ENCODE data around the gene GINS3. TPM values are rescaled to one million over a fixed set of nuclear protein-coding genes. Genes with fewer than 3 reads are reported as not detected.

The GINS3 gene
- total RNA-seq, 2 experiments from 2014 or later = 49.1 to 50.5 TPM

GRCh38 chr16:58428621-58429542 is 36.6 kb downstream of the GINS3 start:
- H3K79me2 ChIP-seq (ENCODE audit: insufficient read depth, low read depth, low read length) = peaks cover 45% of the 10 kb centered on the region; the same call in 1 of the 2 replicates
- no peaks in the 10 kb centered on the region for H4K20me1 ChIP-seq (ENCODE audit: insufficient read depth, low read length)
- H3K36me3 ChIP-seq (ENCODE audit: insufficient read depth, low read length) = peaks cover 41% of the 10 kb centered on the region
- no peaks in the 10 kb centered on the region for H3K9me2 ChIP-seq (ENCODE audit: insufficient read depth, low read length)
- no peak overlapping the region for H3K4me3 ChIP-seq (ENCODE audit: low read depth, low read length, poor library complexity, severe bottlenecking)
- POLR2A ChIA-PET = interaction anchor here (0.5 to 1.2 kb wide), 4 partner anchors 8 to 101 kb away, joined by 3 to 5 read pairs (median 3); no protein-coding TSS in a partner anchor
- H3K27ac ChIP-seq (ENCODE audit: low read depth, low read length, poor library complexity, severe bottlenecking) = no peak overlapping the region
- H3K9me3 ChIP-seq (ENCODE audit: low read length) = no peaks in the 10 kb centered on the region
- DNase-seq (ENCODE audit: low spot score) = no peak
- intact Hi-C loops (cut with micrococcal nuclease; ENCODE audit: unreplicated experiment) = no loop called here
- CTCF ChIA-PET (ENCODE audit: unreplicated experiment) = no interaction called here
- no peak for TF ChIP-seq EZH2phosphoT487 (IDR thresholded peaks at IDR 0.05; ENCODE audit: borderline replicate concordance, low read depth, low read length)
- TF ChIP-seq, protein P1, sequence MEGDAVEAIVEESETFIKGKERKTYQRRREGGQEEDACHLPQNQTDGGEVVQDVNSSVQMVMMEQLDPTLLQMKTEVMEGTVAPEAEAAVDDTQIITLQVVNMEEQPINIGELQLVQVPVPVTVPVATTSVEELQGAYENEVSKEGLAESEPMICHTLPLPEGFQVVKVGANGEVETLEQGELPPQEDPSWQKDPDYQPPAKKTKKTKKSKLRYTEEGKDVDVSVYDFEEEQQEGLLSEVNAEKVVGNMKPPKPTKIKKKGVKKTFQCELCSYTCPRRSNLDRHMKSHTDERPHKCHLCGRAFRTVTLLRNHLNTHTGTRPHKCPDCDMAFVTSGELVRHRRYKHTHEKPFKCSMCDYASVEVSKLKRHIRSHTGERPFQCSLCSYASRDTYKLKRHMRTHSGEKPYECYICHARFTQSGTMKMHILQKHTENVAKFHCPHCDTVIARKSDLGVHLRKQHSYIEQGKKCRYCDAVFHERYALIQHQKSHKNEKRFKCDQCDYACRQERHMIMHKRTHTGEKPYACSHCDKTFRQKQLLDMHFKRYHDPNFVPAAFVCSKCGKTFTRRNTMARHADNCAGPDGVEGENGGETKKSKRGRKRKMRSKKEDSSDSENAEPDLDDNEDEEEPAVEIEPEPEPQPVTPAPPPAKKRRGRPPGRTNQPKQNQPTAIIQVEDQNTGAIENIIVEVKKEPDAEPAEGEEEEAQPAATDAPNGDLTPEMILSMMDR (conservative IDR thresholded peaks at IDR 0.05; ENCODE audit: low read length) = no peak
- peaks cover 53% of the 10 kb centered on the region for H3K4me1 ChIP-seq (ENCODE audit: insufficient read depth, low read length, poor library complexity, severe bottlenecking)
- H3K4me2 ChIP-seq (ENCODE audit: low read length) = no peak overlapping the region
- no peak overlapping the region for H2AFZ ChIP-seq (ENCODE audit: low read length)
- no TSS peak for BruUV-seq (replicated peaks)

GRCh38 chr16:58430718-58431117 is 38.4 kb downstream of the GINS3 start:
- no peak overlapping the region for H2AFZ ChIP-seq (ENCODE audit: low read length)
- ChIA-PET CTCF (ENCODE audit: unreplicated experiment) (no interaction called here), POLR2A (interaction anchor here (0.6 to 1.2 kb wide), 2 partner anchors 15 to 220 kb away, joined by 3 read pairs; no protein-coding TSS in a partner anchor)
- H3K9me2 ChIP-seq (ENCODE audit: insufficient read depth, low read length) = no peaks in the 10 kb centered on the region
- intact Hi-C loops (cut with micrococcal nuclease; ENCODE audit: unreplicated experiment) = no loop called here
- H3K4me2 ChIP-seq (ENCODE audit: low read length) = no peak overlapping the region
- H4K20me1 ChIP-seq (ENCODE audit: insufficient read depth, low read length) = no peaks in the 10 kb centered on the region
- no peak for DNase-seq (ENCODE audit: low spot score)
- H3K9me3 ChIP-seq (ENCODE audit: low read length) = no peaks in the 10 kb centered on the region
- peaks cover 34% of the 10 kb centered on the region for H3K4me1 ChIP-seq (ENCODE audit: insufficient read depth, low read length, poor library complexity, severe bottlenecking)
- H3K4me3 ChIP-seq (ENCODE audit: low read depth, low read length, poor library complexity, severe bottlenecking) = no peak overlapping the region
- no peak for TF ChIP-seq EZH2phosphoT487 (IDR thresholded peaks at IDR 0.05; ENCODE audit: borderline replicate concordance, low read depth, low read length)
- TF ChIP-seq, protein P1 (conservative IDR thresholded peaks at IDR 0.05; ENCODE audit: low read length) = no peak
- no TSS peak for BruUV-seq (replicated peaks)
- peaks cover 26% of the 10 kb centered on the region; the same call in 1 of the 2 replicates for H3K79me2 ChIP-seq (ENCODE audit: insufficient read depth, low read depth, low read length)
- H3K27ac ChIP-seq (ENCODE audit: low read depth, low read length, poor library complexity, severe bottlenecking) = no peak overlapping the region
- H3K36me3 ChIP-seq (ENCODE audit: insufficient read depth, low read length) = peaks cover 45% of the 10 kb centered on the region

- BruUV-seq (replicated peaks) = no TSS peak
- ChIA-PET CTCF (ENCODE audit: unreplicated experiment) (no interaction called here), POLR2A (interaction anchor here (1.4 kb wide), 1 partner anchor 8 kb away, joined by 4 read pairs; no protein-coding TSS in a partner anchor)
- H3K27ac ChIP-seq (ENCODE audit: low read depth, low read length, poor library complexity, severe bottlenecking) = no peak overlapping the region
- no peaks in the 10 kb centered on the region; the same call in 1 of the 2 replicates for H3K79me2 ChIP-seq (ENCODE audit: insufficient read depth, low read depth, low read length)
- H3K36me3 ChIP-seq (ENCODE audit: insufficient read depth, low read length) = peaks cover 53% of the 10 kb centered on the region
- no peaks in the 10 kb centered on the region for H3K9me2 ChIP-seq (ENCODE audit: insufficient read depth, low read length)
- H2AFZ ChIP-seq (ENCODE audit: low read length) = no peak overlapping the region
- H3K4me3 ChIP-seq (ENCODE audit: low read depth, low read length, poor library complexity, severe bottlenecking) = no peak overlapping the region
- H4K20me1 ChIP-seq (ENCODE audit: insufficient read depth, low read length) = no peaks in the 10 kb centered on the region
- no peak for DNase-seq (ENCODE audit: low spot score)
- TF ChIP-seq EZH2phosphoT487 (IDR thresholded peaks at IDR 0.05; ENCODE audit: borderline replicate concordance, low read depth, low read length) = no peak
- TF ChIP-seq, protein P1 (conservative IDR thresholded peaks at IDR 0.05; ENCODE audit: low read length) = no peak
- no peaks in the 10 kb centered on the region for H3K9me3 ChIP-seq (ENCODE audit: low read length)
- intact Hi-C loops (cut with micrococcal nuclease; ENCODE audit: unreplicated experiment) = no loop called here
- H3K4me2 ChIP-seq (ENCODE audit: low read length) = no peak overlapping the region
- H3K4me1 ChIP-seq (ENCODE audit: insufficient read depth, low read length, poor library complexity, severe bottlenecking) = peaks cover 13% of the 10 kb centered on the region
Observed at GRCh38 chr16:58433569-58433951, 41.3 kb downstream of the GINS3 start.
